Activated CD8-positive, alpha-beta memory T cell treated with anti-CD3 and anti-CD28 coated beads for 1 hour (primary cell): Measurements from ENCODE around the gene MATK.
"Not testable (repeated sequence)": the region's sequence is repeated elsewhere in the genome, so short reads cannot be mapped to it uniquely, and the experiment has no call there.

Experiments
- DNase-seq, 2 donors: peaks; one replicate each; pipeline ENCODE4 v3.0.0-alpha.2; 2020; ENCODE audit warnings: low read depth in 1 of 2; ENCODE audit errors: extremely low read depth in 1 of 2

Gene MATK

GRCh38 chr19:3816566-3817218 is 30.5 kb upstream of the MATK start:
- no peak for DNase-seq

- not testable (repeated sequence) for DNase-seq
Observed at GRCh38 chr19:3816148-3816547, 30.0 kb upstream of the MATK start.

- no peak for DNase-seq
Observed at GRCh38 chr19:3814648-3815047, 28.5 kb upstream of the MATK start.

GRCh38 chr19:3813473-3814392 is 27.6 kb upstream of the MATK start:
- DNase-seq: no peak

GRCh38 chr19:3810708-3811355 is 24.7 kb upstream of the MATK start:
- no peak for DNase-seq

GRCh38 chr19:3809881-3810707 is 23.9 kb upstream of the MATK start:
- no peak for DNase-seq

GRCh38 chr19:3808420-3809143 is 22.4 kb upstream of the MATK start:
- DNase-seq: no peak

GRCh38 chr19:3807574-3808354 is 21.6 kb upstream of the MATK start:
- DNase-seq: no peak

GRCh38 chr19:3807131-3807480 is 20.9 kb upstream of the MATK start:
- DNase-seq: no peak

- no peak for DNase-seq
Observed at GRCh38 chr19:3805859-3806258, 19.7 kb upstream of the MATK start.

GRCh38 chr19:3804429-3804828 is 18.2 kb upstream of the MATK start:
- no peak for DNase-seq

- no peak for DNase-seq
Observed at GRCh38 chr19:3803986-3804385, 17.8 kb upstream of the MATK start.

- no peak for DNase-seq
Observed at GRCh38 chr19:3803114-3803888, 17.1 kb upstream of the MATK start.

GRCh38 chr19:3801412-3802096 is 15.4 kb upstream of the MATK start:
- DNase-seq: peak in 1 of 2 donors; percentile 46

GRCh38 chr19:3800996-3801395 is 14.8 kb upstream of the MATK start:
- no peak for DNase-seq

- no peak for DNase-seq
Observed at GRCh38 chr19:3798137-3798536, 12.0 kb upstream of the MATK start.

- DNase-seq: no peak
Observed at GRCh38 chr19:3796358-3796757, 10.2 kb upstream of the MATK start.

- DNase-seq: no peak
Observed at GRCh38 chr19:3793799-3794198, 7.6 kb upstream of the MATK start.
